Measurements from ENCODE around the gene ZNF84.
A peak's percentile ranks its signal among the peaks of the same experiment; 100 is the strongest.

Gene ZNF84

GRCh38 chr12:133037207-133038005 is at the start of gene ZNF84:
Gene ZNF84 (plus strand): TSS chr12:133037509. CDS start chr12:133041468, 3,959 bp downstream.
- peaks cover 38% of the 10 kb centered on the region for H3K36me3 ChIP-seq (ENCODE audit: insufficient read depth, insufficient read length, low read length)
- H3K27me3 ChIP-seq (ENCODE audit: insufficient read depth, insufficient read length) = no peaks in the 10 kb centered on the region
- DNase-seq (ENCODE audit: low read depth, low spot score) = peak; percentile 89
- H3K4me1 ChIP-seq (ENCODE audit: insufficient read depth, insufficient read length) = no peaks in the 10 kb centered on the region
- peak within 1 kb of the TSS; percentile 90 for H3K9ac ChIP-seq (ENCODE audit: insufficient read length, low read depth)
- TF ChIP-seq SUZ12 (IDR thresholded peaks at IDR 0.05; ENCODE audit: extremely low read depth, insufficient read depth, insufficient read length) = no peak
- no peak for TF ChIP-seq YY1 (IDR thresholded peaks at IDR 0.05; ENCODE audit: insufficient read depth, insufficient read length)
- TF ChIP-seq ZNF274 (IDR thresholded peaks at IDR 0.05; ENCODE audit: low read depth, low read length) = no peak
- H3K4me3 ChIP-seq (ENCODE audit: insufficient read length, low read depth) = peak within 1 kb of the TSS; percentile 81
- H3K9me3 ChIP-seq (ENCODE audit: insufficient read depth, low read length) = peaks cover 42% of the 10 kb centered on the region

- Histone ChIP-seq H3K4me1 (ENCODE audit: insufficient read depth, insufficient read length) (peaks cover 3% of the 10 kb centered on the region), H3K9me3 (ENCODE audit: insufficient read depth, low read length) (peaks cover 37% of the 10 kb centered on the region), H3K9ac (ENCODE audit: insufficient read length, low read depth) (no peak overlapping the region), H3K27me3 (ENCODE audit: insufficient read depth, insufficient read length) (no peaks in the 10 kb centered on the region), H3K4me3 (ENCODE audit: insufficient read length, low read depth) (no peak overlapping the region), H3K36me3 (ENCODE audit: insufficient read depth, insufficient read length, low read length) (peaks cover 9% of the 10 kb centered on the region)
- no peak for DNase-seq (ENCODE audit: low read depth, low spot score)
- TF ChIP-seq SUZ12 (IDR thresholded peaks at IDR 0.05; ENCODE audit: extremely low read depth, insufficient read depth, insufficient read length) (no peak), ZNF274 (IDR thresholded peaks at IDR 0.05; ENCODE audit: low read depth, low read length) (no peak), YY1 (IDR thresholded peaks at IDR 0.05; ENCODE audit: insufficient read depth, insufficient read length) (no peak)
These were observed 38.6 kb upstream of the ZNF84 start for GRCh38 chr12:132998741-132999140.

- TF ChIP-seq ZNF274 (IDR thresholded peaks at IDR 0.05; ENCODE audit: low read depth, low read length) = peak; percentile 59; the same call in 1 of the 2 replicates
- TF ChIP-seq SUZ12 (IDR thresholded peaks at IDR 0.05; ENCODE audit: extremely low read depth, insufficient read depth, insufficient read length) = no peak
- TF ChIP-seq YY1 (IDR thresholded peaks at IDR 0.05; ENCODE audit: insufficient read depth, insufficient read length) = no peak
- DNase-seq (ENCODE audit: low read depth, low spot score) = no peak
These were observed 26.5 kb upstream of the ZNF84 start for GRCh38 chr12:133010657-133011297.

GRCh38 chr12:133023566-133023965 is 13.7 kb upstream of the ZNF84 start:
- Histone ChIP-seq H3K4me1 (ENCODE audit: insufficient read depth, insufficient read length) (no peaks in the 10 kb centered on the region), H3K36me3 (ENCODE audit: insufficient read depth, insufficient read length, low read length) (peaks cover 3% of the 10 kb centered on the region), H3K9ac (ENCODE audit: insufficient read length, low read depth) (no peak overlapping the region), H3K27me3 (ENCODE audit: insufficient read depth, insufficient read length) (no peaks in the 10 kb centered on the region), H3K9me3 (ENCODE audit: insufficient read depth, low read length) (no peaks in the 10 kb centered on the region), H3K4me3 (ENCODE audit: insufficient read length, low read depth) (no peak overlapping the region)
- DNase-seq (ENCODE audit: low read depth, low spot score) = no peak
- TF ChIP-seq ZNF274 (IDR thresholded peaks at IDR 0.05; ENCODE audit: low read depth, low read length) (no peak), YY1 (IDR thresholded peaks at IDR 0.05; ENCODE audit: insufficient read depth, insufficient read length) (no peak), SUZ12 (IDR thresholded peaks at IDR 0.05; ENCODE audit: extremely low read depth, insufficient read depth, insufficient read length) (no peak)

More at GRCh38 chr12:133010657-133011297, 26.5 kb upstream of the ZNF84 start:
- Histone ChIP-seq H3K9ac (ENCODE audit: insufficient read length, low read depth) (no peak overlapping the region), H3K9me3 (ENCODE audit: insufficient read depth, low read length) (peaks cover 52% of the 10 kb centered on the region), H3K27me3 (ENCODE audit: insufficient read depth, insufficient read length) (no peaks in the 10 kb centered on the region), H3K4me3 (ENCODE audit: insufficient read length, low read depth) (no peak overlapping the region), H3K4me1 (ENCODE audit: insufficient read depth, insufficient read length) (no peaks in the 10 kb centered on the region), H3K36me3 (ENCODE audit: insufficient read depth, insufficient read length, low read length) (peaks cover 81% of the 10 kb centered on the region)

- Histone ChIP-seq H3K9me3 (ENCODE audit: insufficient read depth, low read length) (peaks cover 12% of the 10 kb centered on the region; the same call in 1 of the 2 replicates), H3K9ac (ENCODE audit: insufficient read length, low read depth) (no peak overlapping the region), H3K36me3 (ENCODE audit: insufficient read depth, insufficient read length, low read length) (no peaks in the 10 kb centered on the region), H3K4me1 (ENCODE audit: insufficient read depth, insufficient read length) (no peaks in the 10 kb centered on the region), H3K27me3 (ENCODE audit: insufficient read depth, insufficient read length) (no peaks in the 10 kb centered on the region), H3K4me3 (ENCODE audit: insufficient read length, low read depth) (no peak overlapping the region)
- DNase-seq (ENCODE audit: low read depth, low spot score) = no peak
- TF ChIP-seq ZNF274 (IDR thresholded peaks at IDR 0.05; ENCODE audit: low read depth, low read length) = no peak
- TF ChIP-seq YY1 (IDR thresholded peaks at IDR 0.05; ENCODE audit: insufficient read depth, insufficient read length) = no peak
- TF ChIP-seq SUZ12 (IDR thresholded peaks at IDR 0.05; ENCODE audit: extremely low read depth, insufficient read depth, insufficient read length) = no peak
These were observed 10.3 kb upstream of the ZNF84 start for GRCh38 chr12:133026996-133027395.

- H3K9ac ChIP-seq (ENCODE audit: insufficient read length, low read depth) = peak overlapping the region; percentile 90
- TF ChIP-seq ZNF274 (IDR thresholded peaks at IDR 0.05; ENCODE audit: low read depth, low read length) = no peak
- no peak for TF ChIP-seq YY1 (IDR thresholded peaks at IDR 0.05; ENCODE audit: insufficient read depth, insufficient read length)
- TF ChIP-seq SUZ12 (IDR thresholded peaks at IDR 0.05; ENCODE audit: extremely low read depth, insufficient read depth, insufficient read length) = no peak
- peaks cover 50% of the 10 kb centered on the region for H3K9me3 ChIP-seq (ENCODE audit: insufficient read depth, low read length)
- H3K36me3 ChIP-seq (ENCODE audit: insufficient read depth, insufficient read length, low read length) = peaks cover 46% of the 10 kb centered on the region
- no peaks in the 10 kb centered on the region for H3K4me1 ChIP-seq (ENCODE audit: insufficient read depth, insufficient read length)
- peak overlapping the region; percentile 81 for H3K4me3 ChIP-seq (ENCODE audit: insufficient read length, low read depth)
- DNase-seq (ENCODE audit: low read depth, low spot score) = no peak
- H3K27me3 ChIP-seq (ENCODE audit: insufficient read depth, insufficient read length) = no peaks in the 10 kb centered on the region
These were observed 905 bp downstream of the ZNF84 start for GRCh38 chr12:133038118-133038709.

GRCh38 chr12:133046698-133047097 is 9.4 kb downstream of the ZNF84 start:
- peaks cover 98% of the 10 kb centered on the region for H3K36me3 ChIP-seq (ENCODE audit: insufficient read depth, insufficient read length, low read length)
- TF ChIP-seq SUZ12 (IDR thresholded peaks at IDR 0.05; ENCODE audit: extremely low read depth, insufficient read depth, insufficient read length) = no peak
- TF ChIP-seq YY1 (IDR thresholded peaks at IDR 0.05; ENCODE audit: insufficient read depth, insufficient read length) = no peak
- TF ChIP-seq ZNF274 (IDR thresholded peaks at IDR 0.05; ENCODE audit: low read depth, low read length) = no peak
- H3K9me3 ChIP-seq (ENCODE audit: insufficient read depth, low read length) = peaks cover 100% of the 10 kb centered on the region

More at GRCh38 chr12:133046698-133047097, 9.4 kb downstream of the ZNF84 start:
- Histone ChIP-seq H3K4me1 (ENCODE audit: insufficient read depth, insufficient read length) (no peaks in the 10 kb centered on the region), H3K4me3 (ENCODE audit: insufficient read length, low read depth) (no peak overlapping the region), H3K9ac (ENCODE audit: insufficient read length, low read depth) (no peak overlapping the region), H3K27me3 (ENCODE audit: insufficient read depth, insufficient read length) (no peaks in the 10 kb centered on the region)
- DNase-seq (ENCODE audit: low read depth, low spot score) = no peak
